Kidney epithelial cell (primary cell): Measurements from ENCODE around the gene FOXL2NB. TPM values are rescaled to one million over a fixed set of nuclear protein-coding genes. Genes with fewer than 3 reads are reported as not detected.

Source experiments
- DNase-seq: peaks from one replicate; pipeline ENCODE4 v3.0.0-alpha.2; 2010; ENCODE audit warnings: low read depth
- H3K27me3 ChIP-seq: 2 replicates; pipeline ENCODE4 v1.6.0; 2011; ENCODE audit warnings: low read length; ENCODE audit not compliant: control insufficient read depth, insufficient read depth
- H3K36me3 ChIP-seq: 2 replicates; pipeline ENCODE4 v1.5.1; 2011; ENCODE audit warnings: low read length; ENCODE audit not compliant: control insufficient read depth, insufficient read depth
- H3K4me3 ChIP-seq: 2 replicates; pipeline ENCODE4 v1.5.1; 2011; ENCODE audit warnings: low read depth, mild to moderate bottlenecking, control low read depth, low read length
- CTCF ChIP-seq: IDR thresholded peaks from 2 replicates; pipeline ENCODE4 v1.5.1; 2011; ENCODE audit warnings: mild to moderate bottlenecking, moderate library complexity, low read length, control low read depth, inconsistent platforms; ENCODE audit not compliant: insufficient read depth, poor library complexity, severe bottlenecking
- total RNA-seq: library from RNA; depleted of rRNA; stranded (reverse); fragments of >200 nt; gene quantifications from 2 replicates; pipeline ENCODE4 v1.2.3, GENCODE V29; 2015

Gene FOXL2NB
- total RNA-seq, 1 donor from 2014 or later: 2.2 TPM

DNA sequence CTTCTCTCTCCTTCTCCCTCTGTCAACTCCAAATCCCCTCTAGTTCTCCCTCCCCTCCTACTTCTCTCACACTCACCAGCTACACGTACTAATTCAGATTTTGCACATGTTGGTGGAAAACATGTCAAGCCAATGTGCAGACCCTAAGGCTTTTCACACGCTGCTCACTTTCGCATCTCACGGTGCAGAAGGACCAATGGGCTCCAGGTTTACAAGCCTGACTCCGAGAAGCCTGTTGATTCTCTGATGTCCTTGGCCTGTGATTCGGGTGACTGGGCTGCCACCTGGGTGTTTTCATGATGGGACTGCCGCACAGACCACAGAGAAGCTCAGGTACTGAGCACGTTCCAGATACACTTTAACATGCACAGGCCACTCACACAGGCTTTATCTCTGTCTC lies 3.7 kb downstream of the FOXL2NB start:
- H3K4me3 ChIP-seq: no peak overlapping the region
- no peak for DNase-seq
- TF ChIP-seq CTCF: no peak
- peaks cover 55% of the 10 kb centered on the region for H3K27me3 ChIP-seq
- H3K36me3 ChIP-seq: no peaks in the 10 kb centered on the region

DNA sequence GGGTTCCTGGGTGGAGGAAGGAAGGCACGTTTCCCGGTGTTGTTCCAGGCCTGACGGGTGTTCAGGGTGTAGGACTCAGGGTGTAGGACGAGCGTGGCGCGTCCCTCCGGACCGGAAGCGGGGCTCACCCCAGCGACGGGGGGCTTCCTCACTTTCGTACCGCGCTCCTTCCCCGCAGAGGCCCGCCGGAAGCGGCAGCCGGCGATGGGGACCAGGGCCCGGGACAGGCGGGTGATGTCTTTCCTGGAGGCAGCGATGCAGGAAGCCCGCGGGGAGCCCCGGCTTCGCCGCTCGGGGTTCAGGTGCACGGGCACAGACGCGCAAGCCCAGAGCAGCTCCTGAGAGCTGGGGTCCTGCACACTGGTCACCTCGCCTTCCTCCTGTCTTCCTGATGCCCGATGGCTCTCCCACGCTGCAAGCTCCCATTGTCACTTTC lies 13.4 kb downstream of the FOXL2NB start:
- H3K36me3 ChIP-seq: no peaks in the 10 kb centered on the region
- no peak for DNase-seq
- H3K4me3 ChIP-seq: peak overlapping the region; percentile 19
- peaks cover 21% of the 10 kb centered on the region for H3K27me3 ChIP-seq
- TF ChIP-seq CTCF: no peak

GRCh38 chr3:138962854-138963560 lies 16.0 kb downstream of the FOXL2NB start:
- Histone ChIP-seq H3K4me3 (no peak overlapping the region), H3K27me3 (peaks cover 20% of the 10 kb centered on the region), H3K36me3 (no peaks in the 10 kb centered on the region)
- TF ChIP-seq CTCF: no peak
- no peak for DNase-seq

- no peak for DNase-seq
- no peak for TF ChIP-seq CTCF
These were observed 17.2 kb downstream of the FOXL2NB start for GRCh38 chr3:138964264-138964663.

DNA sequence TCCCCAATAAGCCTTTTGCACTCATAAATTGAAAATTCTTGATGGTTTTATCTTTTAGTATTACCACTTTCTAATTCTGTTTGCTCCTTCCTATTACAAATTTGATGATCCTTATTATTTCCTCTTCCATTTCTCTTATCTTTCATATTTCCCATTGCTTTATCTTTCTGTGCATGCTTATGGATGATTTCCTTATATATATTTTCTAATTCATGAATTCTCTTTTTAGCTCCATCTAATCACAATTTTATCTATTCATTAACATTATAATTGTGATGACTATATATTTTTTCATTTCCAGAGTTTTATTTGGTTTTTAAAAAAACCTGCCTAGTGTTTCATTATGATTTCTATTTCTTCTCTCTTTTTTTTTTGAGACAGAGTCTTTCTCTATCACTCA lies 17.9 kb downstream of the FOXL2NB start:
- no peaks in the 10 kb centered on the region for H3K36me3 ChIP-seq
- no peak for DNase-seq
- H3K27me3 ChIP-seq: peaks cover 11% of the 10 kb centered on the region
- no peak overlapping the region for H3K4me3 ChIP-seq
- TF ChIP-seq CTCF: no peak

More at GRCh38 chr3:138964264-138964663, 17.2 kb downstream of the FOXL2NB start:
- H3K36me3 ChIP-seq: no peaks in the 10 kb centered on the region
- H3K27me3 ChIP-seq: peaks cover 16% of the 10 kb centered on the region
- no peak overlapping the region for H3K4me3 ChIP-seq

GRCh38 chr3:138971766-138972320 lies 24.8 kb downstream of the FOXL2NB start:
- TF ChIP-seq CTCF: no peak
- Histone ChIP-seq H3K4me3 (no peak overlapping the region), H3K27me3 (no peaks in the 10 kb centered on the region), H3K36me3 (no peaks in the 10 kb centered on the region)
- DNase-seq: no peak
